GM12891 (cell line): ENCODE measurements around the gene STPG3.

Experiments
- PAX5 ChIP-seq: IDR thresholded peaks from 2 replicates; pipeline ENCODE4 v1.6.1; 2011; ENCODE audit warnings: low read length, moderate library complexity, mild to moderate bottlenecking; ENCODE audit not compliant: insufficient read depth, severe bottlenecking
- POLR2A ChIP-seq: IDR thresholded peaks from 2 replicates; pipeline ENCODE4 v1.6.1; 2011; ENCODE audit warnings: low read depth, low read length, control low read depth
- POLR2AphosphoS5 ChIP-seq: IDR thresholded peaks from 2 replicates; pipeline ENCODE4 v1.6.1; 2011; ENCODE audit warnings: low read depth, low read length, control low read depth
- POU2F2 ChIP-seq: IDR thresholded peaks from 2 replicates; pipeline ENCODE4 v1.6.1; 2011; ENCODE audit warnings: low read depth, mild to moderate bottlenecking, control low read depth, low read length, moderate library complexity
- SPI1 ChIP-seq: IDR thresholded peaks from 2 replicates; pipeline ENCODE4 v1.6.1; 2011; ENCODE audit warnings: low read depth, low read length, control low read depth
- TAF1 ChIP-seq: IDR thresholded peaks from 2 replicates; pipeline ENCODE4 v1.6.1; 2011; ENCODE audit warnings: low read depth, low read length, control low read depth

DNA sequence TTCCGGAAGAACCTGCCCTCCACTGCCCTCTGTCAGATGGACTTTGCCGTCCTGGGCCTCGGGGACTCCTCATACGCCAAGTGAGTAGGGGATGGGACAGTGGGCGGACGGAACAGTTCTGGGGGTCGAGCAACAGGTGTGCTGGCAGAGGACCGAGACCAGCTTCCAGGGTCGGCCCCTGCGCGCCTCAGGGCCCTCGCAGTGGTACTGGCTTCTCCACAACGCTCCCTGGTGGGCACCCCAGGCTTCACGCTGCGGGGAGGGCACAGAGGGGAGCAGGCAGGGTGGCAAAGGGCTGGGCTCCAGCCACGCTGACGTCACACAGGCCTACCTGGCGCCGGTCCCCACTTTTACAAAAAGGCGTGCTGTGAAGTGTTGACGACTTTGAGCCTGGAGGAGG, 38.6 kb upstream of the STPG3 start:
- TF ChIP-seq POLR2A (no peak), POLR2AphosphoS5 (no peak), TAF1 (no peak), SPI1 (no peak), PAX5 (no peak), POU2F2 (no peak)
